GM23338 (cell line): ENCODE results near the gene ADGRG6. TPM values are rescaled to one million over a fixed set of nuclear protein-coding genes. Genes with fewer than 3 reads are reported as not detected.

Experiments
- ATAC-seq: fragments of 200-7000 bp; cut with Tn5 transposase; 3 replicates; pipeline ENCODE4 v1.9.1; 2020
- DNase-seq: peaks from one replicate; pipeline ENCODE4 v3.0.0-alpha.2; 2015; ENCODE audit warnings: low spot score
- H2AFZ ChIP-seq: fragments of 200-600 bp; sonication (generic); 2 replicates; pipeline ENCODE4 v1.8.0; 2016; ENCODE audit warnings: antibody characterized with exemption, mild to moderate bottlenecking, moderate library complexity
- H3F3A ChIP-seq: fragments of 200-600 bp; sonication (generic); replicated peaks from 2 replicates; pipeline ENCODE4 v1.8.0; 2017; ENCODE audit warnings: antibody characterized with exemption, mixed run types, low read depth
- H3K27ac ChIP-seq: fragments of 200-600 bp; sonication (generic); 2 replicates; pipeline ENCODE4 v1.6.1; 2016; ENCODE audit warnings: low read depth
- H3K27me3 ChIP-seq: fragments of 200-600 bp; sonication (generic); 2 replicates; pipeline ENCODE4 v1.8.0; 2016; ENCODE audit warnings: mild to moderate bottlenecking, mixed run types, moderate library complexity; ENCODE audit not compliant: insufficient read depth
- H3K36me3 ChIP-seq: fragments of 200-600 bp; sonication (generic); 2 replicates; pipeline ENCODE4 v1.8.0; 2016; ENCODE audit warnings: mild to moderate bottlenecking; ENCODE audit not compliant: insufficient read depth
- H3K4me1 ChIP-seq: fragments of 200-600 bp; sonication (generic); 2 replicates; pipeline ENCODE4 v1.8.0; 2016; ENCODE audit warnings: mild to moderate bottlenecking, moderate library complexity; ENCODE audit not compliant: insufficient read depth
- H3K4me2 ChIP-seq: fragments of 200-600 bp; sonication (generic); 2 replicates; pipeline ENCODE4 v1.7.1; 2017; ENCODE audit warnings: mixed run types
- H3K4me3 ChIP-seq: fragments of 200-600 bp; sonication (generic); 2 replicates; pipeline ENCODE4 v1.6.1; 2016; ENCODE audit warnings: mixed run types
- H3K79me2 ChIP-seq: fragments of 200-600 bp; sonication (generic); replicated peaks from 2 replicates; pipeline ENCODE4 v1.8.0; 2017; ENCODE audit warnings: mild to moderate bottlenecking; ENCODE audit not compliant: insufficient read depth
- H3K9me2 ChIP-seq: fragments of 200-600 bp; sonication (generic); 2 replicates; pipeline ENCODE4 v1.8.0; 2017; ENCODE audit not compliant: insufficient read depth
- H4K20me1 ChIP-seq: fragments of 200-600 bp; sonication (generic); replicated peaks from 2 replicates; pipeline ENCODE4 v1.8.0; 2017; ENCODE audit warnings: mild to moderate bottlenecking; ENCODE audit not compliant: insufficient read depth
- H3K27ac Mint-ChIP-seq: 2 replicates; pipeline ENCODE4 v1.8.0; 2020; ENCODE audit warnings: inconsistent platforms, mild to moderate bottlenecking, moderate library complexity, mixed read lengths
- H3K27me3 Mint-ChIP-seq: 3 replicates; pipeline ENCODE4 v1.8.0; 2022; ENCODE audit warnings: low read depth, mild to moderate bottlenecking, moderate library complexity, mixed read lengths, inconsistent platforms; ENCODE audit not compliant: insufficient read depth, poor library complexity
- H3K36me3 Mint-ChIP-seq: 3 replicates; pipeline ENCODE4 v1.8.0; 2021; ENCODE audit warnings: low read depth, mild to moderate bottlenecking, inconsistent platforms, moderate library complexity, mixed read lengths
- H3K4me1 Mint-ChIP-seq: 3 replicates; pipeline ENCODE4 v1.8.0; 2020; ENCODE audit warnings: mild to moderate bottlenecking, inconsistent platforms, mixed read lengths
- H3K4me3 Mint-ChIP-seq: 3 replicates; pipeline ENCODE4 v1.8.0; 2021; ENCODE audit warnings: moderate library complexity, mild to moderate bottlenecking, inconsistent platforms, mixed read lengths
- H3K9me3 Mint-ChIP-seq: 3 replicates; pipeline ENCODE4 v1.8.0; 2020; ENCODE audit warnings: moderate library complexity, mild to moderate bottlenecking, inconsistent platforms, mixed read lengths
- CREB1 ChIP-seq: fragments of 250-450 bp; sonication (Bioruptor Pico); IDR thresholded peaks from 2 replicates; pipeline ENCODE4 v1.5.0; 2020; ENCODE audit warnings: low read depth, mild to moderate bottlenecking, moderate library complexity
- EZH2 ChIP-seq: fragments of 200-600 bp; sonication (generic); IDR thresholded peaks from one replicate; pipeline ENCODE4 v1.8.0; 2017; ENCODE audit warnings: antibody characterized with exemption, mild to moderate bottlenecking, low read depth; ENCODE audit not compliant: unreplicated experiment
- JUNB ChIP-seq: IDR thresholded peaks from one replicate; pipeline ENCODE4 v1.6.1; 2016; ENCODE audit warnings: antibody characterized with exemption; ENCODE audit not compliant: unreplicated experiment
- NANOG ChIP-seq: IDR thresholded peaks from 2 replicates; pipeline ENCODE4 v1.6.1; 2016; ENCODE audit warnings: antibody characterized with exemption, borderline replicate concordance
- POLR2AphosphoS5 ChIP-seq: IDR thresholded peaks from 2 replicates; pipeline ENCODE4 v1.6.1; 2016; ENCODE audit warnings: antibody characterized with exemption, low read depth
- REST ChIP-seq: IDR thresholded peaks from one replicate; pipeline ENCODE4 v1.6.1; 2018; ENCODE audit warnings: antibody characterized with exemption; ENCODE audit not compliant: unreplicated experiment
- STAT1 ChIP-seq: IDR thresholded peaks from one replicate; pipeline ENCODE4 v1.6.1; 2016; ENCODE audit warnings: antibody characterized with exemption; ENCODE audit not compliant: unreplicated experiment
- ZNF114 ChIP-seq: fragments of 250-450 bp; sonication (Bioruptor Pico); IDR thresholded peaks from 2 replicates; pipeline ENCODE4 v1.5.0; 2020; ENCODE audit warnings: mild to moderate bottlenecking, moderate library complexity
- ZNF331 ChIP-seq: fragments of 250-450 bp; sonication (Bioruptor Pico); IDR thresholded peaks from 2 replicates; pipeline ENCODE4 v1.5.0; 2020; ENCODE audit warnings: low read depth, mild to moderate bottlenecking, moderate library complexity
- polyA plus RNA-seq: library from polyadenylated mRNA; unstranded; fragments of >200 nt; fragmentation: Nextera tagmentation; extraction: Ambion mirVana; gene quantifications from 2 replicates; pipeline ENCODE4 v1.2.1, GENCODE V29; 2016
- total RNA-seq: library from RNA; depleted of rRNA; stranded (reverse); fragments of >200 nt; shearing (Covaris generic); gene quantifications from 2 replicates; pipeline ENCODE4 v1.2.3, GENCODE V29; 2014
- TF ChIP-seq, protein P1 (sequence below): fragments of 250-450 bp; sonication (Bioruptor Pico); IDR thresholded peaks from 2 replicates; pipeline ENCODE4 v1.5.0; 2020; ENCODE audit warnings: mild to moderate bottlenecking, moderate library complexity
- TF ChIP-seq, protein P2 (sequence below), 2 experiments: fragments of 200-600 bp in 1 of 2; sonication (generic) in 1 of 2; conservative IDR thresholded peaks; 2 replicates each; pipeline versions ENCODE4 v1.5.1 to v1.6.1; 2016 to 2017; ENCODE audit warnings: antibody characterized with exemption in 2 of 2, low read depth in 2 of 2, mild to moderate bottlenecking in 2 of 2, moderate library complexity in 1 of 2

ADGRG6 gene
- total and polyA plus RNA-seq, 2 experiments from 2014 or later: 1.3 to 7.7 TPM

DNA sequence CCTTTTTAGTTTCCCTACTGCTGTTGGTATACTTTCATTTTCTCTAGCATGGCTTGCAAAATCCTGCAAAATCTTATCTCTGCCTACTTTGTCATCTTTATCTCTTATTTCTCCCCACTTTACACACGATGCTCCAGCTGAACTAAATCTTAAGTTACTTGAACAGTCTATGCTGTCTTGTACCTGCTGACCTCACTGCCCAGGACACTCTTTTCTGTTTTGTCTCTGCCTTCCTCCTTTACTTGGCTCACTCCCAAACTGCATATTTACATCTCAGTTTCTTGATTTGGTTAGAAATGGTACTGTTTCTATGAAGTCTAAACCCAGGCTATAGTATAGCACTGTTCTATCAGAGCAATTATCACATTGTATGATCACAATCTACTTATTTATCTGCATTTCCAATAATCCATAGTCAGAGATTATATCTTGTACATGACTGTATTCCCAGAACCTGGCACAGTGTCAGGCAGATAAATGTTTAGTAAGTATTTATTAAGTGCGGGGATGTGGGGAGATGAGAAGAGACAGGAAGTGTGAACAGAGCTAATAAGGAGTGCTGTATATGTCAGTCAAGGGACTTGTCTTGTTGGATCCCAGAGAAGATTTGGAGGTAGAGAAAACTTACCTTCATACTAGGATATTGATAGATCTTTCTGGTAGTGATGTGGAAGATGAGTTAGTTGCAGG is 57.6 kb downstream of the ADGRG6 start:
- Mint-ChIP-seq H3K36me3 (no peaks in the 10 kb centered on the region), H3K9me3 (no peaks in the 10 kb centered on the region), H3K4me3 (no peak overlapping the region), H3K27me3 (no peaks in the 10 kb centered on the region), H3K27ac (no peak overlapping the region), H3K4me1 (peaks cover 6% of the 10 kb centered on the region; the same call in 2 of the 3 replicates)
- no peaks in the 10 kb centered on the region; the same call in 1 of the 2 replicates for H3K9me2 ChIP-seq
- H4K20me1 ChIP-seq: no peaks in the 10 kb centered on the region
- ATAC-seq: no peak
- H3K27me3 ChIP-seq: no peaks in the 10 kb centered on the region
- H2AFZ ChIP-seq: no peak overlapping the region
- DNase-seq: no peak
- no peak overlapping the region for H3K4me3 ChIP-seq
- H3K79me2 ChIP-seq: no peaks in the 10 kb centered on the region
- no peak overlapping the region for H3K4me2 ChIP-seq
- H3F3A ChIP-seq: no peaks in the 10 kb centered on the region
- peaks cover 5% of the 10 kb centered on the region; the same call in 1 of the 2 replicates for H3K4me1 ChIP-seq
- TF ChIP-seq, protein P1, sequence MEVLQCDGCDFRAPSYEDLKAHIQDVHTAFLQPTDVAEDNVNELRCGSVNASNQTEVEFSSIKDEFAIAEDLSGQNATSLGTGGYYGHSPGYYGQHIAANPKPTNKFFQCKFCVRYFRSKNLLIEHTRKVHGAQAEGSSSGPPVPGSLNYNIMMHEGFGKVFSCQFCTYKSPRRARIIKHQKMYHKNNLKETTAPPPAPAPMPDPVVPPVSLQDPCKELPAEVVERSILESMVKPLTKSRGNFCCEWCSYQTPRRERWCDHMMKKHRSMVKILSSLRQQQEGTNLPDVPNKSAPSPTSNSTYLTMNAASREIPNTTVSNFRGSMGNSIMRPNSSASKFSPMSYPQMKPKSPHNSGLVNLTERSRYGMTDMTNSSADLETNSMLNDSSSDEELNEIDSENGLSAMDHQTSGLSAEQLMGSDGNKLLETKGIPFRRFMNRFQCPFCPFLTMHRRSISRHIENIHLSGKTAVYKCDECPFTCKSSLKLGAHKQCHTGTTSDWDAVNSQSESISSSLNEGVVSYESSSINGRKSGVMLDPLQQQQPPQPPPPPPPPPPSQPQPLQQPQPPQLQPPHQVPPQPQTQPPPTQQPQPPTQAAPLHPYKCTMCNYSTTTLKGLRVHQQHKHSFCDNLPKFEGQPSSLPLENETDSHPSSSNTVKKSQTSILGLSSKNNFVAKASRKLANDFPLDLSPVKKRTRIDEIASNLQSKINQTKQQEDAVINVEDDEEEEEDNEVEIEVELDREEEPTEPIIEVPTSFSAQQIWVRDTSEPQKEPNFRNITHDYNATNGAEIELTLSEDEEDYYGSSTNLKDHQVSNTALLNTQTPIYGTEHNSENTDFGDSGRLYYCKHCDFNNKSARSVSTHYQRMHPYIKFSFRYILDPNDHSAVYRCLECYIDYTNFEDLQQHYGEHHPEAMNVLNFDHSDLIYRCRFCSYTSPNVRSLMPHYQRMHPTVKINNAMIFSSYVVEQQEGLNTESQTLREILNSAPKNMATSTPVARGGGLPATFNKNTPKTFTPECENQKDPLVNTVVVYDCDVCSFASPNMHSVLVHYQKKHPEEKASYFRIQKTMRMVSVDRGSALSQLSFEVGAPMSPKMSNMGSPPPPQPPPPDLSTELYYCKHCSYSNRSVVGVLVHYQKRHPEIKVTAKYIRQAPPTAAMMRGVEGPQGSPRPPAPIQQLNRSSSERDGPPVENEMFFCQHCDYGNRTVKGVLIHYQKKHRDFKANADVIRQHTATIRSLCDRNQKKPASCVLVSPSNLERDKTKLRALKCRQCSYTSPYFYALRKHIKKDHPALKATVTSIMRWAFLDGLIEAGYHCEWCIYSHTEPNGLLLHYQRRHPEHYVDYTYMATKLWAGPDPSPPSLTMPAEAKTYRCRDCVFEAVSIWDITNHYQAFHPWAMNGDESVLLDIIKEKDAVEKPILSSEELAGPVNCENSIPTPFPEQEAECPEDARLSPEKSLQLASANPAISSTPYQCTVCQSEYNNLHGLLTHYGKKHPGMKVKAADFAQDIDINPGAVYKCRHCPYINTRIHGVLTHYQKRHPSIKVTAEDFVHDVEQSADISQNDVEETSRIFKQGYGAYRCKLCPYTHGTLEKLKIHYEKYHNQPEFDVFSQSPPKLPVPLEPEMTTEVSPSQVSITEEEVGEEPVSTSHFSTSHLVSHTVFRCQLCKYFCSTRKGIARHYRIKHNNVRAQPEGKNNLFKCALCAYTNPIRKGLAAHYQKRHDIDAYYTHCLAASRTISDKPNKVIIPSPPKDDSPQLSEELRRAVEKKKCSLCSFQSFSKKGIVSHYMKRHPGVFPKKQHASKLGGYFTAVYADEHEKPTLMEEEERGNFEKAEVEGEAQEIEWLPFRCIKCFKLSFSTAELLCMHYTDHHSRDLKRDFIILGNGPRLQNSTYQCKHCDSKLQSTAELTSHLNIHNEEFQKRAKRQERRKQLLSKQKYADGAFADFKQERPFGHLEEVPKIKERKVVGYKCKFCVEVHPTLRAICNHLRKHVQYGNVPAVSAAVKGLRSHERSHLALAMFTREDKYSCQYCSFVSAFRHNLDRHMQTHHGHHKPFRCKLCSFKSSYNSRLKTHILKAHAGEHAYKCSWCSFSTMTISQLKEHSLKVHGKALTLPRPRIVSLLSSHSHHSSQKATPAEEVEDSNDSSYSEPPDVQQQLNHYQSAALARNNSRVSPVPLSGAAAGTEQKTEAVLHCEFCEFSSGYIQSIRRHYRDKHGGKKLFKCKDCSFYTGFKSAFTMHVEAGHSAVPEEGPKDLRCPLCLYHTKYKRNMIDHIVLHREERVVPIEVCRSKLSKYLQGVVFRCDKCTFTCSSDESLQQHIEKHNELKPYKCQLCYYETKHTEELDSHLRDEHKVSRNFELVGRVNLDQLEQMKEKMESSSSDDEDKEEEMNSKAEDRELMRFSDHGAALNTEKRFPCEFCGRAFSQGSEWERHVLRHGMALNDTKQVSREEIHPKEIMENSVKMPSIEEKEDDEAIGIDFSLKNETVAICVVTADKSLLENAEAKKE (CRISPR knock-in tag): no peak
- TF ChIP-seq JUNB (no peak), ZNF114 (CRISPR knock-in tag) (no peak), EZH2 (no peak), NANOG (no peak), ZNF331 (CRISPR knock-in tag) (no peak), CREB1 (CRISPR knock-in tag) (no peak), STAT1 (no peak), POLR2AphosphoS5 (no peak), REST (no peak)
- TF ChIP-seq, protein P2, sequence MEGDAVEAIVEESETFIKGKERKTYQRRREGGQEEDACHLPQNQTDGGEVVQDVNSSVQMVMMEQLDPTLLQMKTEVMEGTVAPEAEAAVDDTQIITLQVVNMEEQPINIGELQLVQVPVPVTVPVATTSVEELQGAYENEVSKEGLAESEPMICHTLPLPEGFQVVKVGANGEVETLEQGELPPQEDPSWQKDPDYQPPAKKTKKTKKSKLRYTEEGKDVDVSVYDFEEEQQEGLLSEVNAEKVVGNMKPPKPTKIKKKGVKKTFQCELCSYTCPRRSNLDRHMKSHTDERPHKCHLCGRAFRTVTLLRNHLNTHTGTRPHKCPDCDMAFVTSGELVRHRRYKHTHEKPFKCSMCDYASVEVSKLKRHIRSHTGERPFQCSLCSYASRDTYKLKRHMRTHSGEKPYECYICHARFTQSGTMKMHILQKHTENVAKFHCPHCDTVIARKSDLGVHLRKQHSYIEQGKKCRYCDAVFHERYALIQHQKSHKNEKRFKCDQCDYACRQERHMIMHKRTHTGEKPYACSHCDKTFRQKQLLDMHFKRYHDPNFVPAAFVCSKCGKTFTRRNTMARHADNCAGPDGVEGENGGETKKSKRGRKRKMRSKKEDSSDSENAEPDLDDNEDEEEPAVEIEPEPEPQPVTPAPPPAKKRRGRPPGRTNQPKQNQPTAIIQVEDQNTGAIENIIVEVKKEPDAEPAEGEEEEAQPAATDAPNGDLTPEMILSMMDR (conservative IDR thresholded peaks at IDR 0.05; ENCODE audit: low read depth in 2 of 2): no peak
- no peaks in the 10 kb centered on the region for H3K36me3 ChIP-seq
- no peak overlapping the region for H3K27ac ChIP-seq
